GM19463 (cell line): ENCODE measurements around the gene TRPC6.

Source experiments
- ATAC-seq: cut with Tn5 transposase; IDR thresholded peaks from one replicate; pipeline ENCODE4 v1.9.1; 2021; ENCODE audit warnings: mild to moderate bottlenecking, moderate library complexity; ENCODE audit not compliant: unreplicated experiment

TRPC6 gene

GRCh38 chr11:101583251-101584128 is at the start of gene TRPC6:
TRPC6 (minus strand) TSS chr11:101584007; CDS start chr11:101583503, 504 bp downstream.
- ATAC-seq: no peak

- no peak for ATAC-seq
These were observed 36.2 kb upstream of the TRPC6 start for GRCh38 chr11:101620026-101620425.

- ATAC-seq: no peak
These were observed 34.9 kb upstream of the TRPC6 start for GRCh38 chr11:101618709-101619108.

GRCh38 chr11:101617735-101618332 is 34.0 kb upstream of the TRPC6 start:
- no peak for ATAC-seq

- ATAC-seq: no peak
These were observed 28.7 kb upstream of the TRPC6 start for GRCh38 chr11:101612481-101612880.

- no peak for ATAC-seq
These were observed 17.1 kb upstream of the TRPC6 start for GRCh38 chr11:101600924-101601323.

GRCh38 chr11:101586965-101587364 is 3.2 kb upstream of the TRPC6 start:
- no peak for ATAC-seq

GRCh38 chr11:101584655-101585054 is 848 bp upstream of the TRPC6 start:
- ATAC-seq: no peak

GRCh38 chr11:101584129-101584515 is 315 bp upstream of the TRPC6 start:
- ATAC-seq: no peak

GRCh38 chr11:101582989-101583250 is 887 bp downstream of the TRPC6 start:
- ATAC-seq: no peak

- no peak for ATAC-seq
These were observed 1.4 kb downstream of the TRPC6 start for GRCh38 chr11:101582236-101582988.

- no peak for ATAC-seq
These were observed 6.3 kb downstream of the TRPC6 start for GRCh38 chr11:101577461-101577860.

GRCh38 chr11:101576456-101576855 is 7.4 kb downstream of the TRPC6 start:
- no peak for ATAC-seq

GRCh38 chr11:101574886-101575285 is 8.9 kb downstream of the TRPC6 start:
- no peak for ATAC-seq

- ATAC-seq: no peak
These were observed 16.7 kb downstream of the TRPC6 start for GRCh38 chr11:101567071-101567470.

GRCh38 chr11:101566626-101567025 is 17.2 kb downstream of the TRPC6 start:
- ATAC-seq: no peak

- ATAC-seq: no peak
These were observed 20.6 kb downstream of the TRPC6 start for GRCh38 chr11:101563166-101563565.

- no peak for ATAC-seq
These were observed 28.4 kb downstream of the TRPC6 start for GRCh38 chr11:101555366-101555765.

GRCh38 chr11:101553891-101554292 is 29.9 kb downstream of the TRPC6 start:
- ATAC-seq: peak; percentile 90

- ATAC-seq: no peak
These were observed 30.9 kb downstream of the TRPC6 start for GRCh38 chr11:101552888-101553287.

- no peak for ATAC-seq
These were observed 55.3 kb downstream of the TRPC6 start for GRCh38 chr11:101528541-101528940.
